Karpas-422 (cell line): ENCODE results near the gene RPS25. TPM values are rescaled to one million over a fixed set of nuclear protein-coding genes. Genes with fewer than 3 reads are reported as not detected.

Experiments
- small RNA-seq: library from RNA; depleted of rRNA; stranded (forward); fragments of <200 nt; gene quantifications from one replicate; pipeline ENCODE3, GENCODE V24; 2014
- total RNA-seq: library from RNA; depleted of rRNA; stranded (reverse); fragments of >200 nt; shearing (Covaris generic); gene quantifications from 2 replicates; pipeline ENCODE4 v1.2.3, GENCODE V29; 2014; ENCODE audit warnings: low replicate concordance; rRNA removed

Gene RPS25
- total RNA-seq, 1 experiment from 2014 or later: 547 TPM

Small RNAs within 50 kb of the gene (small RNA-seq; reads per million reads assigned to genes)
- gene AP003392.2 (not detected), gene RF00017 (not detected), gene RF00019 (not detected)

Other genes starting within 250 kb of the RPS25 start
- gene DDX6, start 227.2 kb downstream of the RPS25 start, total RNA-seq: 29.4 and 52.8 TPM in 2 replicates
- gene CXCR5, start 134.5 kb downstream of the RPS25 start, total RNA-seq: 0.71 and 1.2 TPM in 2 replicates
- 0.18 and 0.56 TPM in 2 replicates for gene BCL9L, start 92.4 kb downstream of the RPS25 start, total RNA-seq
- not detected in 2 replicates for gene UPK2, start 62.0 kb downstream of the RPS25 start, total RNA-seq
- gene FOXR1, start 46.6 kb downstream of the RPS25 start, total RNA-seq: not detected in 2 replicates
- 14.2 and 25.0 TPM in 2 replicates for gene CENATAC, start 20.2 kb downstream of the RPS25 start, total RNA-seq
- gene TRAPPC4, start 423 bp upstream of the RPS25 start, total RNA-seq: 26.3 and 33.0 TPM in 2 replicates
- gene SLC37A4, start 12.5 kb upstream of the RPS25 start, total RNA-seq: 4.7 and 7.4 TPM in 2 replicates
- gene HYOU1, start 38.9 kb upstream of the RPS25 start, total RNA-seq: 27.3 and 32.5 TPM in 2 replicates
- gene VPS11, start 49.5 kb upstream of the RPS25 start, total RNA-seq: 19.2 and 25.5 TPM in 2 replicates
- gene HMBS, start 66.5 kb upstream of the RPS25 start, total RNA-seq: 7.5 and 12.7 TPM in 2 replicates
- 10.0 and 27.3 TPM in 2 replicates for gene DPAGT1, start 83.5 kb upstream of the RPS25 start, total RNA-seq
- 10.1 and 11.9 TPM in 2 replicates for gene C2CD2L, start 89.0 kb upstream of the RPS25 start, total RNA-seq
- 16.3 and 22.4 TPM in 2 replicates for gene HINFP, start 103.2 kb upstream of the RPS25 start, total RNA-seq
- gene ABCG4, start 130.7 kb upstream of the RPS25 start, total RNA-seq: not detected in 2 replicates
- gene NLRX1, start 150.4 kb upstream of the RPS25 start, total RNA-seq: 2.7 and 7.5 TPM in 2 replicates
- not detected in 2 replicates for gene NHERF4, start 167.1 kb upstream of the RPS25 start, total RNA-seq
- gene CBL, start 188.0 kb upstream of the RPS25 start, total RNA-seq: 18.0 and 34.0 TPM in 2 replicates